ENCODE results near the gene RNF148. TPM values are rescaled to one million over a fixed set of nuclear protein-coding genes. Genes with fewer than 3 reads are reported as not detected.

RNF148 gene
- total RNA-seq, 1 donor from 2014 or later: 0.30 TPM

Other genes with a start within 250 kb of the RNF148 start
- 0.33 TPM for gene RNF133, start 3.8 kb downstream of the RNF148 start, total RNA-seq
- gene CADPS2, start 183.5 kb upstream of the RNF148 start, total RNA-seq: 13.2 TPM